HepG2 (cell line): ENCODE measurements around the gene RAB3A. TPM values are rescaled to one million over a fixed set of nuclear protein-coding genes. Genes with fewer than 3 reads are reported as not detected.

Source experiments
- ATAC-seq: fragments of 200-7000 bp; cut with Tn5 transposase; 3 replicates; pipeline ENCODE4 v1.9.1; 2020; ENCODE audit warnings: mild to moderate bottlenecking, moderate library complexity
- BruUV-seq: library from RNA; stranded (reverse); fragments of 400-500 nt; replicated peaks from 2 replicates; lab custom pipeline; 2021; lab: Mats Ljungman, UMichigan
- CTCF ChIA-PET: fragments of 300-600 bp; formaldehyde crosslinking; extraction: SDS; loops from one replicate; lab custom pipeline; 2021; ENCODE audit warnings: low total read pairs, inconsistent platforms, low intra/inter-chr PET ratio; lab: Yijun Ruan, JAX
- POLR2A ChIA-PET: fragments of 350-600 bp; sonication (Branson Sonifier 250); formaldehyde crosslinking; loops from one replicate; lab custom pipeline; 2020; ENCODE audit warnings: antibody characterized with exemption, inconsistent platforms; lab: Yijun Ruan, JAX
- DNase-seq: peaks from one replicate; pipeline ENCODE4 v3.0.0-alpha.2; 2015; ENCODE audit warnings: low spot score
- FAIRE-seq: peaks from 3 replicates; lab custom pipeline; 2011; peaks lifted over from hg19 to GRCh38; lab: Jason Lieb, UNC
- H2AFZ ChIP-seq: one replicate; pipeline ENCODE4 v1.6.1; 2011; ENCODE audit warnings: low read length, inconsistent platforms
- H3K27ac ChIP-seq: fragments of 300-600 bp; 3 replicates; pipeline ENCODE4 v1.8.0; 2011; ENCODE audit warnings: mixed run types, mild to moderate bottlenecking, mixed read lengths, low read length, inconsistent platforms; ENCODE audit not compliant: insufficient read depth; ENCODE audit errors: extremely low read length
- H3K27me3 ChIP-seq, 2 experiments: fragments of 200-600 bp in 1 of 2; 2 replicates in 1 of 2; 3 replicates in 1 of 2; pipeline versions ENCODE4 v1.6.0 to v1.8.0; 2011; ENCODE audit warnings: low read length in 2 of 2, mild to moderate bottlenecking in 2 of 2, moderate library complexity in 2 of 2, inconsistent platforms in 1 of 2; ENCODE audit not compliant: insufficient read depth in 2 of 2, control insufficient read depth in 1 of 2
- H3K36me3 ChIP-seq, 2 experiments: fragments of 200-600 bp in 1 of 2; replicated peaks in 1 of 2; 2 replicates in 1 of 2; 3 replicates in 1 of 2; pipeline versions ENCODE4 v1.5.1 to v1.8.0; 2011; ENCODE audit warnings: low read length in 2 of 2, inconsistent platforms in 1 of 2; ENCODE audit not compliant: insufficient read depth in 2 of 2, control insufficient read depth in 1 of 2
- H3K4me1 ChIP-seq: 2 replicates; pipeline ENCODE4 v1.5.1; 2012; ENCODE audit warnings: low read length, inconsistent platforms; ENCODE audit not compliant: insufficient read depth
- H3K4me2 ChIP-seq: 2 replicates; pipeline ENCODE4 v1.6.0; 2011; ENCODE audit warnings: low read depth, low read length, inconsistent platforms
- H3K4me3 ChIP-seq, 3 experiments: fragments of 200-600 bp in 1 of 3; sonication (generic), shearing (Covaris generic) in 1 of 3; replicated peaks in 1 of 3; 2 replicates each; pipeline ENCODE4 v1.5.1; 2011 to 2016; ENCODE audit warnings: low read length in 3 of 3, inconsistent platforms in 2 of 3, low read depth in 2 of 3, mild to moderate bottlenecking in 2 of 3, control low read depth in 1 of 3, mixed read lengths in 1 of 3; ENCODE audit not compliant: insufficient read depth in 1 of 3
- H3K79me2 ChIP-seq: one replicate; pipeline ENCODE4 v1.6.1; 2011; ENCODE audit warnings: low read length, inconsistent platforms; ENCODE audit not compliant: insufficient read depth
- H3K9ac ChIP-seq: 2 replicates; pipeline ENCODE4 v1.6.0; 2011; ENCODE audit warnings: mild to moderate bottlenecking, low read depth, low read length, inconsistent platforms; ENCODE audit not compliant: insufficient read depth
- H3K9me3 ChIP-seq: 2 replicates; pipeline ENCODE4 v1.5.1; 2012; ENCODE audit warnings: mild to moderate bottlenecking, low read length
- H4K20me1 ChIP-seq: 2 replicates; pipeline ENCODE4 v1.6.0; 2011; ENCODE audit warnings: inconsistent platforms, mild to moderate bottlenecking, low read length, moderate library complexity; ENCODE audit not compliant: insufficient read depth
- CCDC6 ChIP-seq: sonication (generic); formaldehyde crosslinking; IDR thresholded peaks from 2 replicates; pipeline ENCODE4 v1.8.1; 2022; ENCODE audit warnings: mild to moderate bottlenecking, missing genetic modification reagents, moderate library complexity
- CHD4 ChIP-seq: fragments of 200-600 bp; sonication (generic); IDR thresholded peaks from 2 replicates; pipeline ENCODE4 v1.7.0; 2017; ENCODE audit warnings: mild to moderate bottlenecking, low read length, borderline replicate concordance
- FOXA3 ChIP-seq: IDR thresholded peaks from 2 replicates; pipeline ENCODE4 v1.6.1; 2016; ENCODE audit warnings: missing genetic modification reagents, missing compliant biosample characterization
- MXD4 ChIP-seq: IDR thresholded peaks from 2 replicates; pipeline ENCODE4 v1.6.1; 2016; ENCODE audit warnings: mild to moderate bottlenecking, missing biosample characterization, missing genetic modification reagents
- SMAD9 ChIP-seq: sonication (generic); formaldehyde crosslinking; IDR thresholded peaks from 2 replicates; pipeline ENCODE4 v1.5.1; 2020; ENCODE audit warnings: mild to moderate bottlenecking, missing genetic modification reagents
- SP4 ChIP-seq: sonication (generic); formaldehyde crosslinking; IDR thresholded peaks from 2 replicates; pipeline ENCODE4 v1.8.1; 2023; ENCODE audit warnings: mild to moderate bottlenecking, missing genetic modification reagents
- STAG1 ChIP-seq: sonication (generic); formaldehyde crosslinking; IDR thresholded peaks from 2 replicates; pipeline ENCODE4 v1.4.0; 2020; ENCODE audit warnings: missing genetic modification reagents
- ZNF180 ChIP-seq: sonication (generic); formaldehyde crosslinking; IDR thresholded peaks from 2 replicates; pipeline ENCODE4 v1.4.0; 2020; ENCODE audit warnings: low read depth, missing genetic modification reagents, borderline replicate concordance
- ZNF431 ChIP-seq: sonication (generic); formaldehyde crosslinking; IDR thresholded peaks from 2 replicates; pipeline ENCODE4 v1.9.0; 2022; ENCODE audit warnings: missing genetic modification reagents, low read depth, mild to moderate bottlenecking, borderline replicate concordance
- ZNF530 ChIP-seq: sonication (generic); formaldehyde crosslinking; IDR thresholded peaks from 2 replicates; pipeline ENCODE4 v1.5.0; 2020; ENCODE audit warnings: low read depth, mild to moderate bottlenecking, missing genetic modification reagents
- ZNF850 ChIP-seq: sonication (generic); formaldehyde crosslinking; conservative IDR thresholded peaks from 2 replicates; pipeline ENCODE4 v1.9.0; 2021; ENCODE audit warnings: mild to moderate bottlenecking, missing genetic modification reagents
- in situ Hi-C: cut with HindIII; loops from 2 replicates; pipeline ENCODE4 v1.10.0; 2017; ENCODE audit warnings: low pct_unique_long_range_greater_than_20kb; ENCODE audit not compliant: extremely low pct_ligation_motif_present
- intact Hi-C: fragments of 100-400 bp; cut with micrococcal nuclease; formaldehyde crosslinking; loops from one replicate; pipeline ENCODE4 v1.10.0; 2022; ENCODE audit not compliant: unreplicated experiment
- polyA plus RNA-seq, 8 experiments: library from polyadenylated mRNA; depleted of rRNA in 3 of 8; stranded (reverse) in 7 of 8; unstranded in 1 of 8; fragments of >200 nt; fragmentation: Illumina TruSeq in 4 of 8; extraction: Trizol in 4 of 8; gene quantifications; 2 replicates each; pipeline versions ENCODE4 v1.2.1 to v1.2.3, GENCODE V29; 2011 to 2016; ENCODE audit warnings: low read depth in 4 of 8, missing spikeins in 1 of 8, mixed read lengths in 1 of 8; ENCODE audit not compliant: insufficient read depth in 1 of 8
- total RNA-seq, 5 experiments: library from RNA; depleted of rRNA; stranded (reverse); fragments of >200 nt; fragmentation: Illumina TruSeq; extraction: Trizol; gene quantifications; 2 replicates each; pipeline ENCODE4 v1.2.3, GENCODE V29; 2016; ENCODE audit warnings: low read depth in 1 of 5
- TF ChIP-seq, protein P1 (sequence below): sonication (generic); formaldehyde crosslinking; IDR thresholded peaks from 2 replicates; pipeline ENCODE4 v1.9.0; 2021; ENCODE audit warnings: missing genetic modification reagents, mild to moderate bottlenecking, borderline replicate concordance
- TF ChIP-seq, protein P2 (sequence below): sonication (generic); formaldehyde crosslinking; IDR thresholded peaks from 2 replicates; pipeline ENCODE4 v1.4.0; 2020; ENCODE audit warnings: missing genetic modification reagents

The RAB3A gene
- total and polyA plus RNA-seq, 2 of the 13 experiments (the other 11 are each of a cell fraction or from before 2014, with no cell fraction given), result 0.58 to 0.98 TPM

DNA sequence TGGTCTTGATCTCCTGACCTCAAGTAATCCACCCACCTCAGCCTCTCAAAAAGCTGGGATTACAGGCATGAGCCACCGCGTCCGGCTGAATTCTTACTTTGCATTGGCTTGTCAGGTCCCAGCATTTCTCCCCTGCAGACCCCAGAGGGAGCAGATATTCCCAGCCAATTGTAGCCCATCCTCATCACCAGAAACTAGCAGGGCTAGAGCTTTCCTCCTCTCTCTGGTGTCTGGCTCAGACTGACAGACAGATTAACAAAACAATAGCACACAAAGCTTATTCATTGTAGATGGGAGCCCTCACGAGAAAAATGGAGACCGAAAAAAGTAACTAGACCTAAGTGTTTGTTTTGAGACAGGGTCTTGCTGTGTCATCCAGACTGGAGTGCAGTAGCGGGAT lies 18.3 kb downstream of the RAB3A start (continued):
- TF ChIP-seq, protein P1, sequence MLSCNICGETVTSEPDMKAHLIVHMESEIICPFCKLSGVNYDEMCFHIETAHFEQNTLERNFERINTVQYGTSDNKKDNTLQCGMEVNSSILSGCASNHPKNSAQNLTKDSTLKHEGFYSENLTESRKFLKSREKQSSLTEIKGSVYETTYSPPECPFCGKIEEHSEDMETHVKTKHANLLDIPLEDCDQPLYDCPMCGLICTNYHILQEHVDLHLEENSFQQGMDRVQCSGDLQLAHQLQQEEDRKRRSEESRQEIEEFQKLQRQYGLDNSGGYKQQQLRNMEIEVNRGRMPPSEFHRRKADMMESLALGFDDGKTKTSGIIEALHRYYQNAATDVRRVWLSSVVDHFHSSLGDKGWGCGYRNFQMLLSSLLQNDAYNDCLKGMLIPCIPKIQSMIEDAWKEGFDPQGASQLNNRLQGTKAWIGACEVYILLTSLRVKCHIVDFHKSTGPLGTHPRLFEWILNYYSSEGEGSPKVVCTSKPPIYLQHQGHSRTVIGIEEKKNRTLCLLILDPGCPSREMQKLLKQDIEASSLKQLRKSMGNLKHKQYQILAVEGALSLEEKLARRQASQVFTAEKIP (CRISPR knock-in tag), result no peak
- TF ChIP-seq ZNF850 (no peak), SP4 (CRISPR knock-in tag) (no peak)

DNA sequence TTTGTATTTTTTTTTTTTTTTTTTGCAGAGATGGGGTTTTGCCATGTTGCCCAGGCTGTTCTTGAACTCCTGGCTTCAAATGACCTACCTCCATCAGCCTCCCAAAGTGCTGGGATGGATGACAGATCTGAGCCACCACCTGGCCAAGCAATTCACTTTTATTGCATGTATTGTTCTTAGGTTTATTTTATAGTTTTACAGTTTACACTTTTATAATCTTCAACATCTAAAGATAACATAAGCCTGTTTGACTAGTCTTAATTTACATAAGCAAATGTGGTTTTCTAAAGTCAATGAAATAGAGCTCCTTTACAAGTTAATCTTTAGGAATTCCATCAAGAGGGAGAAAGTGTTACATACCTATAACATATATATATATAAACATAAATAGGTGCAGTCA lies 20.3 kb downstream of the RAB3A start:
- no peak for ATAC-seq
- no peak for DNase-seq
- BruUV-seq, result no TSS peak
- ChIA-PET CTCF (no interaction called here), POLR2A (interaction anchor here (0.6 kb wide), 1 partner anchor 180 kb away, joined by 3 read pairs; no protein-coding TSS in a partner anchor)
- TF ChIP-seq ZNF180, result no peak
- TF ChIP-seq STAG1 (CRISPR knock-in tag), result no peak
- TF ChIP-seq MXD4 (CRISPR knock-in tag), result no peak
- TF ChIP-seq ZNF431, result no peak
- TF ChIP-seq CHD4, result no peak
- no peak for TF ChIP-seq SMAD9 (CRISPR knock-in tag)
- no peak for TF ChIP-seq FOXA3 (CRISPR knock-in tag)
- no peak for TF ChIP-seq CCDC6
- no peak for TF ChIP-seq ZNF530 (CRISPR knock-in tag)
- TF ChIP-seq, protein P2, sequence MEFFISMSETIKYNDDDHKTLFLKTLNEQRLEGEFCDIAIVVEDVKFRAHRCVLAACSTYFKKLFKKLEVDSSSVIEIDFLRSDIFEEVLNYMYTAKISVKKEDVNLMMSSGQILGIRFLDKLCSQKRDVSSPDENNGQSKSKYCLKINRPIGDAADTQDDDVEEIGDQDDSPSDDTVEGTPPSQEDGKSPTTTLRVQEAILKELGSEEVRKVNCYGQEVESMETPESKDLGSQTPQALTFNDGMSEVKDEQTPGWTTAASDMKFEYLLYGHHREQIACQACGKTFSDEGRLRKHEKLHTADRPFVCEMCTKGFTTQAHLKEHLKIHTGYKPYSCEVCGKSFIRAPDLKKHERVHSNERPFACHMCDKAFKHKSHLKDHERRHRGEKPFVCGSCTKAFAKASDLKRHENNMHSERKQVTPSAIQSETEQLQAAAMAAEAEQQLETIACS (CRISPR knock-in tag), result no peak
- in situ Hi-C loops, result no loop called here
- Histone ChIP-seq H4K20me1 (no peaks in the 10 kb centered on the region), H3K4me1 (peaks cover 20% of the 10 kb centered on the region), H3K79me2 (no peaks in the 10 kb centered on the region), H3K4me3 (no peak overlapping the region), H3K9me3 (no peaks in the 10 kb centered on the region), H2AFZ (no peak overlapping the region), H3K27ac (no peak overlapping the region), H3K9ac (no peak overlapping the region), H3K4me2 (no peak overlapping the region), H3K36me3 (no peaks in the 10 kb centered on the region), H3K27me3 (no peaks in the 10 kb centered on the region)
- intact Hi-C loops, result no loop called here
- FAIRE-seq, result no peak
